GM18870 (cell line): ENCODE results near the gene IL17REL.

Experiments
- ATAC-seq: cut with Tn5 transposase; IDR thresholded peaks from one replicate; pipeline ENCODE4 v1.9.1; 2021; ENCODE audit warnings: moderate library complexity; ENCODE audit not compliant: unreplicated experiment

The IL17REL gene

DNA sequence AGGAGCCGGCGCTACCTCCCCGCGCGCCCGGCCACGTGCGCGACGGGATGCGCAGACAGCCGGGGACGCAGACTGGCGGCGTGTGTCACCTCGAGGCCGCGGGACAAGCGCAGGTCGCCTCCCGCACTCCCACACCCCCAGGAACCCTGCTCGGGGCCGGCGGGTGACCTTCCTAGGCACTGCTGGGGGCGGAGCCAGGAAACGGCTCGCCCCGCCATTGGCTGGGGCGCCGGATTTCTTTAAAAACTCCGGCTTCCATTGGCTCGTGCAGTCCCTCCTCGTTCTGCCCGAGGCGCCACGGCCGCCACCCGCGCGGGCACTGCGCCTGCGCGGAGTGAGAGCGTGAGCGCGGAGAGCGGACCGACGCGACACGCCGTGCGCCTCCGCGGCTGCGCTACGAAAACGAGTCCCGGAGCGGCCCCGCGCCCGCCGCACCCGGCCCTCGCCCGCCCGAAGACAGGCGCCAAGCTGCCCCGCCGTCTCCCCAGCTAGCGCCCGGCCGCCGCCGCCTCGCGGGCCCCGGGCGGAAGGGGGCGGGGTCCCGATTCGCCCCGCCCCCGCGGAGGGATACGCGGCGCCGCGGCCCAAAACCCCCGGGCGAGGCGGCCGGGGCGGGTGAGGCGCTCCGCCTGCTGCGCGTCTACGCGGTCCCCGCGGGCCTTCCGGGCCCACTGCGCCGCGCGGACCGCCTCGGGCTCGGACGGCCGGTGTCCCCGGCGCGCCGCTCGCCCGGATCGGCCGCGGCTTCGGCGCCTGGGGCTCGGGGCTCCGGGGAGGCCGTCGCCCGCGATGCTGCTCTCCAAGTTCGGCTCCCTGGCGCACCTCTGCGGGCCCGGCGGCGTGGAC lies 52.2 kb downstream of the IL17REL start, which contains the start of gene PIM3:
Gene PIM3 (plus strand): TSS at position 614 of the 846 bp plus-strand sequence. CDS start 176 bp downstream, at position 790.
- ATAC-seq: peak; percentile 60

DNA sequence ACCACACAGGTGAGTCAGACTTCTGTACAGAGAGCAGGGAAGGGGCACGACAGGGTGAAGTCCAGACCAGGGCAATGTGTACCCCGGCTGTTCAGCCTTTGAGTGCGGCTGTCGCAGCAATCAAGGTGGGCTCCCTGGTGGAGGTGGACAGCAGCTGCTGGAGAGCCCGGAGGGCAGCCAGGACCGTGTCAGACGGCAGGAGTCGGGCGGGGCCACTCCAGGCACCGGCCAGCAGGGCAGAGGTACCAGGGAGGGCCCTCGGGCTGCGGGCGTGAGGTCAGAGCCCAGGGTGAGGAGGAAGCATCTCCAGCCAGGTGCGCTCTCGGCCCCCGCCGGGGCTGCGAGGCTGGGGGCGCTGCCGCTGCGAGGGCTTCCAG lies 52.8 kb downstream of the IL17REL start:
- peak; percentile 1 for ATAC-seq

DNA sequence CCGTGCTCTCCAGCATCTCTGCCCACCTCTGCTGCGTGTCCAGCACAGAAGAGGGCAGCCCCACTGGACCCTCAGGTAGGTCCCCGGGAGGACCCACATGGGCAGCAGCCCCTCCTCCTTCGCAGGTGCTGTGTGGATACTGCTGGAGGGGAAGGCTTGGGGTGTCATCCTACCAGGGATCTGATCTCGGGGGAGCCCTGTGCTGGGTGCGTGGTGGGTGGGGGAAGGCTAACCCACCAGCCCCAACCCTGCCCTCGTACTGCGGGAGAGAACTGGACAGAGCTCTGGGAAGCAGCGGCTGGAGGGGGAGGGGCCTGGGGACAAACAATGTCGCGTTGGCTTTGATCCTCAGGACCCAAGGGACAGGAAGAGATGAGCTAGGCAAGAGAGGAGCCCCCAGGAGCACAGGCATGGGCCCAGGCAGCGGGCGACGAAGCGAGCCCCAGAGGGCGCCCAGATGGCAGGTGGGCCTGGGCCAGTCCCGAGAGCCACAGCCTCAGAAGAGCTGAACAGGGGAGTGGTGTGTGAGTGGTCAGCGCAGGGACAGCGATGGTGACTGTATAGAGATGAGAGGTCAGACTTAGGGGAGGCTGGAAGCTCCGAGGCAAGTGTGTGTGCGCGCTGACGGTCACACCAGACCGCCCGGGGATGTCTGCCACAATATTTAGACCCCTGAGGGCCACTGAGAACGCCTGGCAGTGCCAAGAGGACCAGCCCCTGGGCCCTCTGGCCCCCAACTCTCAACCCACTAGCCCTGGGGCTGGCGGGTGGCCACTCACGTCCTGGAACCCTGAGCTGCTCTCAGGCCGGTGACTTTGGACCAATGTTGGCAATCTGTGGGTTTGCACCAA lies 53.4 kb downstream of the IL17REL start:
- ATAC-seq: no peak

DNA sequence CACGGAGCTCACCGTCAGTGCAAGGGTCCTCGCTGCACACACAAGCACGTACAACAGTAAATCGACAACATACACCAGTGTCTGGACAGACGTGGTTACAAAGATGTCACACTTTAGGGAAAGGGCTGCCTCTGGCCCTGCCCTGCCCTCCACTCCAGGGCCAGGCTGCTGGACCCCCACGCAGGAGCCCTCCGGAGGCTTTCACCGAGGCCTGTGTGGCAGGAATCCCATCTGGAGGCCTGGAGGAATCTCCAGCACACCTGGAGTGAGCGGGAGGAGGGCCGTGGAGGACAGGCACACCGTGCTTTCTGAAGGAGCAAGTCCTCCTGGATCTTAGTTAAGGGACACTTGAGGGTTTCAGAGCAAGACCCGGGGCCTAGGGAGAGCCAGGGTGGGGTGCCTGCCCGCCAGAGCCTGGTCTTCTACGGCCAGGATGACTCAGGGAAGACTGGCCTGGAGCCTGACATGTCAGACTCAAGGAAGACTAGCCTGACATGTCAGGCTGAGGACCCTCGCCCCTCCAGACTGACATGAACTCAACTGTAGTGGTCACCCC lies 54.1 kb downstream of the IL17REL start:
- no peak for ATAC-seq

DNA sequence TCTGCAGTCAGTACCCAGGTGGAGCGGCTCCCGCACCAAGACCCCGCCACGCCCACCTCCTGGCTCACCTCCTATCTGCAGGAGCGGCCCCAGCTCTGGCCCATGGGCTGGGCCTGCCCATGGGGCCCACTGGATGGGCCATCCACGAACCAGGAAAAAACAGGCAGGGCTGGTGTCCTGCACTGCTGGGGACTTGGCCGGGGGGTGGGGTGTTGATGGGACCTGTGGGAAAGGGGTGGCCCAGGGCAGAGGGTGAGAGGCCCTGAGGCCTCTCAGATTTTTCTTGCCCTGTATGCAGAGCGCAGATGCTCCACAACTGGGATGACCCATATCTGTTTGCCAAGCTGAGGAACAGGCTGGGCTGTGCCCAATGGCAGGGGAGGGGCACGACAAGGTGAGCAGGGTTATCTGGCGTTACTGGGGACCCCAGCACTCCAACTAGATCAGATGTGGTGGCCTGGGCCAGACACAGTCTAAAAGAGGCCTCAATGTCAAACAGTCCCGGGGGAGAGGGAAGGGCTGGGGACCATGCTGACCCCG lies 54.7 kb downstream of the IL17REL start:
- ATAC-seq: no peak

DNA sequence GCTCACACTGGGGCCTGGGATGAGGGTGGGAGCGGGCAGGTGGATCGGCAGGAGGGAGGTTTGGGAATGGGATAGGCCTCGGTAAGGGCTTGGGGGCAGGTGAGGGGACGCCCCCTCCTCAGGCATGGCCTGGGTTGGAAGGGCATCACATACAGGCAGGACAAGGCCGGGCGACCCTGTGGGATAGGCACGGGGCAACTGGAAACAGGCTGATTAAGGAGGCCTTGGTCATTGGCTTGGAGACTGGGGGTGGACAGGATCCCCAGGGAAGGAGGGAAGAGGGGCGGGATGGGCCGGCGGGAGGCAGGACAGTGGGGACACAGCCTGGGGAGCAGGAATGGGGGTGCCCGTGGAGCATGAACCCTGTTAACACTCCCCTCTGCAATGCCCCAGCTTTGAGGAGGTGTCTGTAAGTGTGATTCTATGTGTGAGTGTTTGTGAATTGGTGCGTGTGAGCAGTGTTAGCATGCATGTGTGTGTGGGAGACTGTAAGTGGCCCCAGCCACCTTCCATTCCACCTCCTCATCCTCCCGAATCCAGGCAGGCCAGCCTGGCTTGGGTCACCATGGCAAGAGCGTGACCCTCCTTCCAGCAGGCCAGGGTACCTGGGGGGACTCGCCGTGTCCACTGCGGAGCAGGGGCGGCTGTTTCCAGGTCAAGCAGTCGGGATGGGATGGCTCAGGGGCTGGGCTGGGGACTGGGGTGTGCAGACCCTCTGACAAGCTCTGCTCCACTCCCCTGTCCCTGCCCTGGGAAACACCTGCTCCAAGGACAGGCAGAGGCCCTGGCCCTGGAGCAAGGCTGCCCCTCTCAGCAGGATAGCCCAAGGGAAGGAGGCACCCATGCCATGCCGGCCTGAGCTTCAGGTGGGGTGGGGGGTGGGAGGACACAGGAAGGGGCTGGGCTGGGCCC lies 55.4 kb downstream of the IL17REL start:
- no peak for ATAC-seq

DNA sequence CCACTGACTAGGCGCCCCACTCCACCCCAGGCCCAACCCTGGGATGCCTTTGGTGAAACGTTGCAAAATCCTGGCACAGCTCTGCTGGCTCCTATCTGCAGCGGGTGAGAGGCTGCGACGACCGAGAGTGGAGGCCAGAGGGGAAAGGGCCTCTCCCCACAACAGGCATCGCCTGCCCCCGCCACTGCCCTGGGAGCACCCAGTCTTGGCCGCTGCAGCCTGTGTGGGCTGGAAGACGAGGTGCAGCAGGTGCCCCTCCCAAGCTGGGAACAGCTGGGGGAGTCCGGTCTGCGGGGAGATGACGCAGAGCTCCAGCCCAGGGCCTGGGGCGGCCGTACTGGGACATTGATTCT lies 56.2 kb downstream of the IL17REL start:
- ATAC-seq: no peak

DNA sequence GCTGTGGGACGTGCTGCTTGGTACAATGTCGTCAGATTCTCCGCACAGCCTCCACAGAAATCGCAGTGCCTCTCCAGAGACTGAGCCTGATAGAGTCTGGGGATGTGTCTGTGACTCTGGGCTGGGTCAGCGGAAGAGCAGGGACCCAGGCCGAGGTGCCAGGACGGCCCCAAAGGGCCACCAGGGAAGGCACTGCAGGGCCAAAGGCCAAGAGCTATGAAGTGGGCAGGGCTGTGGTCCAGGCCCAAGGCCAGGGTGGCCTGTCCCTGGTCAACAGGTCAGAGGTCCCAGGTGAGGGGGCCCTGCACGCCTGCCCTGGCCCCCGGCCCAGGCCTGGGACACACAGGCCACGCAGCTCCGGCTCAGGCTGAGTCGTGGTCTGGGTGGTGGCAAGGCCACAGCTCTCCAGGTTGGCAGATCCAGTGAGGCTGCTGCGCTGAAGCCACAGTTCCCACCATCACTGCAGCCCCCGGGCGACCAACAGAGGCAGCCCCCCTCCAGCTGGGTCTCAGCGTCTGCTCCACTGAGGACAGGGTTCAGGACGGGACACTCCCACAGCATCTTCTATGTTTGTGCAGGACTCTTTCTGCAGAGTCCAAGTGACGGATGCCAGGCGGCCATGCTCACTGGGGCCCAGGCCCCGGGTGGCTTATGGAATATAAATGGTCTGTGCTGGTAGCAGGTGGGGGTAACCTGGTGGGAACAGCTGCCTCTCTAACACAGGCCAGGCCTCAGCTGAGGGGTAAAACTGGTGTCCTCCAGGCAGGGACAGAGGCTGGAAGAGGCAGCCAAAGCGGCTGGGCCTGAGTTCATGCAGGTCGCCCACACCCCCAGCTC lies 56.8 kb downstream of the IL17REL start:
- no peak for ATAC-seq

DNA sequence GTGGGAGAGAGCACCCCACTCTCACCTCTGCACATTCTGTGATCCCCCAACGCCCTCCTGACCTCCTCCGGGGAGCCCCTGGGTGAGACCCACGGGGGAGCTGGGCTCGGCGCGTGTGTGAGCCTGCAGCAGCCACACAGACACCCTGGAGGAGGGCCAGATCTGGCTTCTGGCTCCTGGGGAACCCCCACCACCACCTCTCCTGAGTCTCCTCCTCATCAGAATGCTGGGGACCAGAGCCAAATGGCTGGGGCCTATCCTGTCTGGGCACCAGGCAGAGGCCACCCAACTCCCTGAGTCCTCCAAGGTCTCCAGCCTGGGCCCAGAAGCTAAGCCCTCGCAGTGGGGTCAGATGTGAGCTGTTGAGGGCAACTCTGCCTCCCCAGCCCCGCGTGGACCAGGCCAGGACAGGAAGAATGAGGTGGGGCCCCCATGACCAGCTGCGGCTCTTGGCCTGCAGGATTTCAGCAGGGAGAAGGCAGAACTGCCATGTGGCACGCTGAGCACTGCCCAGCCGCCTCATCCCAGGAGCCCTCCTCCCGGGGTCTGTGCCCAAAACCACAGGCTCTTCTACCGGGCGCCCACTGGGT lies 57.5 kb downstream of the IL17REL start:
- no peak for ATAC-seq

DNA sequence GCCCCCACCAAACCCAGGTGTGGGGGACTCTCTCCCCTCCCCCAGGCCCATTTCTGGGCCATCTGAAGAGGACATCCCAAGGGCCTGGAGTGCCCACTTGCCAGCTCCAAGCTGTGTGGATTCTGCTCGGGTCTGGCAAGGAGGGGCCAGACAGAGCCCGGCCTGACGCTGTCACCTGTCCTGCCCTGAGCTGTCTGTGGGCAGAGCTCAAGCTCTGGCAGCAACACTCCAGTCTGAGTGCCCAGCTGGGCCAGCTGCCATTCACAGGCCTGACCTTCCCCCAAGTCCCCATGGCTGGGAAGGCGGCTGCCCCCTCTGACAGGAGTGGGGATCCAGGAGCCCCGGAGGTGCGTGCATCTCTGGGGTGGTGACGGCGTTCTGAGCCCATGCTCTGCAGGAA lies 58.2 kb downstream of the IL17REL start:
- ATAC-seq: no peak

DNA sequence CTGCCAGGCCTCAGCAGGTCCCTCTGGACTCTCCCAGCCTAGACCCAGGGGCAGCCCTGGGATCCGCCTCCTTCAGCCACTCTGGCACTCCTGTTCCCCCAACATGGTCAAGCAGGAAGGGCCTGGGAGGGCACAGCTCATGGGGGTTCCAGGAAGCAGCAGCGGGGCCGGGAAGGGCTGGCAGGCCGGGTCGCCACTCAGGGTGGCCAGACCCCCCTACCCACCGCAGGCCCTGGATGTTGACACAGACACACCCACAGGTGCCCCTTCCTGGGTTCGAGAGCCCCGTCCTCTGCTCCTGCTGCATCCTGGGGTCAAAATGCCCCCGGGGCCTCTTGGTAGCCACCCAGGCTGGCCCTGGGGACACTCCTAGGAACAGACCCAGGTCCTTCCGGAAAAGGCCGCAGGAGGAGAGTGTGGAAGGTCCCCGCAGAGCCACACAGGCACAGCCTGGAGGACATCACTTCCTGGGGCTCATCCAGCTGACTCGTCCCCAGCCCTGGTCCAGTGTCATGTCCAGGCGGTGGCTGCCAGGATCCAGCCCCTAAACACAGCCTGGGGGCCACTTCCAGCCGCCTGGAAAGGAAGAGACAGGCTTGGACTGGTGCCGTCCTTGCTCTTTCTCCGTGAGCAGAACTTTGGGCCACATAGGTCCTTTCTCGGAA lies 58.8 kb downstream of the IL17REL start:
- ATAC-seq: no peak

DNA sequence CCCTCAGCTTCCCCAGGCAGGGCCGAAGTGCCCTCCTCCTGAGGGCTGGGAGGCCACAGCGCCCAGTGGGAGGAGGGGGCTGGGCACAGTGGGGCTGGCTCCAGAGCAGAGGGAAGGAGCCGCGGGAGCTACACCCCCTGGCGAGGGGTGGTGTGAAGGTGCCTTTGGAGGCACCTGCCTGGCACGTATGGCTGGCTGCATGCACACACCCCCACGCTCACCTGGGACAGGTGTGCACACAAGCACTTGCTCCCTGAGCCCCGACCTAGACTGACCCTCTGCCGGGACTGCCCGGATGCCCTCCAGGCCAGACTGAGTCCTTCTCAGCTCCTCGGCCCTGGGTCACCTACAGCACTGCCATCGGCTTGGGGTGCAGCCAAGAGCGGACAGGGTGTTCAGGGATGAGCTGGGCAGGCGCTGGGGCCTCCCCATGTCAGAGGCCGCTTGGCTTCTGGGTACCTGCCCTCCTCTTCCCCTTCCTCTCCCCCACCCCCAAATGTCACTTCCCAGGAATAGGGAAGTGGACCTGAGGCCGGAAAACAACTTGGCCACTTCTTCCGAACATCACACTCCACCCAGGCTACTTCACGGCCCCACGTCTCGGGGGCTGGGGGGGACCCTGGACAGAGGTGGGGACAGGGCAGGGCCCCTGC lies 59.4 kb downstream of the IL17REL start:
- ATAC-seq: no peak

DNA sequence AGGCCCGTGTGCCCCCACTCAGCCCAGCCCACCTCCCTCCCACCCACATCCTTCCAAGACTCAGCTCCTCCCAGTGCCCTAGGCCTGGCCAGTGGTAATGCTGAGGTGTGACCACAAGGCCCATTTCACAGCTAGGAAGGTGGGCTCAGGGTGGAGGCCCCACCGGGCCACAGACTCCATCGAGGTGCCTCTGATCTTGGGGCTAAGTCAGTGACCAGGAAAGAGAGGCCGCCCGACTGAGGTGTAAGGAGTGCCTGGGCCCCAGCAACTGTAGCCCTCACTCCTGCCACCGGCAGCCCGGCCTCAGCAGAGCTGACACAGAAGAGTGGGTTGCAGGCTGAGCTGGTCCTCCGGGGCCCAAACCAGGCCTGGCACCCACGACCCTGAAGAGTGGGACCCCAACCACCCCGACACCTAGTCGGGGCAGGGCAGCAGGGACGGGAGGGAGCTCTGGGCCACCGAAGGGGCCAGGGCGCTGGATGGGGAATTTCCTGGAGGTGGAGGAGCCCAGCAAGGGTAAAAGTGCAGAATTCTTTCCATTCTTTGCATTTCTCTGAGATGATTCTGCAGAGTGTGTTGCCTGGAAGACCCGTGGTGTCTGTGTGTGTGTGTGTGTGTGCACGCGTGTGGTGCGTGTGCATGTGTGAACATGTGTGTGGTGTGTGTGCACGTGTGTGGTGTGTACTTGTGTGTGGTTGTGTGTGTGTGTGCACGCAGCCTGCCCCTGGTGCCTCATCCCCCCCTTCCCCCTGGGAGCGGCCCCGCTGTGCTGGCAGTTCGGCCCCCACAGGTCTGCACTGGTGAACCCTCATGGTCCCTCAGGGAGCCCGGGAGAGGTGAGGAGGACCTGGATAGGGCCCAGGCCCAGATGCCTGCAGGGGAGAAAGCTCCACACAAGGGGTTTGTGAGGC lies 60.3 kb downstream of the IL17REL start:
- no peak for ATAC-seq

DNA sequence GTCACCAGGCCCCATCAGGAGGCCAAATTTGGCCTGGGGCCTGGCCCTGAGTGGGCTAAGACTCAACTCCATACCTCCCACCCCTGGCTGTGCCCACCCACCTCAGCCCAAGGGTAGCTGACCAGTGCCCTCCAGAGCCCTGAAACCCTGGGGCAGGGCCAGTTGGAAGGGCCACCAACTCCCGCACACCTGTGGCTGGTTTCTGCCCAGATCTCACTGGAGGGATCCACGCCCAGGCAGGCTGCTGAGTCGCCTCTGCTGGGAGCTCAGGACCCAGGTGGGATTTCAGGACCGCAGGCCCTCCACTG lies 60.9 kb downstream of the IL17REL start:
- ATAC-seq: no peak

DNA sequence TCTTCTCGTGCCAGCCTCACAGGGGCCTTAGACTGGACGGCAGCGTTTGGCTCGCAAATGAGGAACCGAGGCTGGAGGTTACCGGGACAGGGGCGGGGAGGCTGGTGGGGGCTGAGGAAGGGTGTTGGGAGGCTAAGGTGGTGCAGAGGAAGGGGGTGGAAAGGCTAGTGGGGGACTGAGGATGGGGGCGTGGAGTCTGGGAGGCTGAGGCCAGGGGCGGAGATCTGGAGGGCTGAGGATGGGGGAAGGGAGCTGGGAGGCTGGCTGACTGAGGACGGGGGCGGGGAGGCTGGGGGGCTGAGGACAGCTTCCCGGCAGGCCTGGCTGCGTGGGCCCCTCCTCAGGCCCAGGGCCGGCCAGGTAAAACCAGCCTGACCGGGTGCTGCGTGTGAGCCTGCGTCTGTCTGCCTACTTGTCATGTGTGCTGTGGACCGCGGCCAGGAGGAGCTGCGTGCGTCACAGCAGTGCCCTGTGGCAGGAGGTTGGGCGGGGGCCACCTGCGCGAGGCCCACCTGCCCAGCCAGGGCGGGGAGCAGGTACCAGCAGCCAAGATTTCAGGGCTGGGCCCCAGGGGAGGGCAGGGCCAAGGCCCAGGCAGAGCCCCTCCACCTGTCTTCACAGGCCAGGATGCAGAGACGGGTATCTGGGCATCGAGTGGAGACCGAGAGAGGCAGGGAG lies 61.4 kb downstream of the IL17REL start:
- ATAC-seq: no peak

DNA sequence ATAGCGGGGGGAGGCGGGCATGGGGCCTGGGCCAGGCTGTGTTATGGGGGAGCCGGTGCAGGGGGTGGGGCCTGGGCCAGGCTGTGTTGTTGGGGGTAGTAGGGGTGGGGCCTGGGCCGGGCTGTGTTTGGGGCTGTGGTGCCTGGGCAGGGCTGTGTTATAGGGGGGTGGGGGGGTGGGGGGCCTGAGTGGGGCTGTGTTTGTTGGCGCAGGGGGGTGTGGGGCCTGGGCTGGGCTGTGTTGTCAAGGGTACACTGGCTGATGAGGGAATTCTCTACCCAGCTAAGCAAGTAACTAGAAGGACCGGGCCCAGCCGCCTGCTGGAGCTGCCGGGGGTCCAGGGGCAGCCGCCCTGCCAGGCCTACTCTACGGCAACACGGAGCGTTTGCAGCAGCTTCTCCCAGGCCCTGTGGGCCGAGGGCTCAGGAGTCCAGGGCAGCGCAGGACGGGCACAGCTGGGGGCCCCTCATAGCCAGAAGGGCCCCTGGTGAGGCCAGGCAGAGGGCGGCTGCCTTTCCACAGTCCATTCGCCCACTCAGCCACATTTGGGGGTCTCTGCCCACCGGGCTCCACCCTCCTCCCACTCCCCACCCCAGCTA lies 62.1 kb downstream of the IL17REL start:
- ATAC-seq: no peak
